ENCODE data around the gene GPR156.

- TF ChIP-seq CTCF (conservative IDR thresholded peaks at IDR 0.05 in 1 of 2, IDR thresholded peaks at IDR 0.05 in 1 of 2; ENCODE audit: extremely low read depth in 1 of 2, insufficient read depth in 1 of 2, low read depth in 1 of 2, low read length in 2 of 2) = no peak
- no peak for TF ChIP-seq EZH2 (IDR thresholded peaks at IDR 0.05; ENCODE audit: borderline replicate concordance, low read length)
Measured at GRCh38 chr3:120129051-120129450, 156.0 kb downstream of the GPR156 start.

Measured in mammary epithelial cell (primary cell).